ENCODE measurements around the gene LRGUK.
A peak's percentile ranks its signal among the peaks of the same experiment; 100 is the strongest.
"Not testable (repeated sequence)": the region's sequence is repeated elsewhere in the genome, so short reads cannot be mapped to it uniquely, and the experiment has no call there.

Gene LRGUK

DNA sequence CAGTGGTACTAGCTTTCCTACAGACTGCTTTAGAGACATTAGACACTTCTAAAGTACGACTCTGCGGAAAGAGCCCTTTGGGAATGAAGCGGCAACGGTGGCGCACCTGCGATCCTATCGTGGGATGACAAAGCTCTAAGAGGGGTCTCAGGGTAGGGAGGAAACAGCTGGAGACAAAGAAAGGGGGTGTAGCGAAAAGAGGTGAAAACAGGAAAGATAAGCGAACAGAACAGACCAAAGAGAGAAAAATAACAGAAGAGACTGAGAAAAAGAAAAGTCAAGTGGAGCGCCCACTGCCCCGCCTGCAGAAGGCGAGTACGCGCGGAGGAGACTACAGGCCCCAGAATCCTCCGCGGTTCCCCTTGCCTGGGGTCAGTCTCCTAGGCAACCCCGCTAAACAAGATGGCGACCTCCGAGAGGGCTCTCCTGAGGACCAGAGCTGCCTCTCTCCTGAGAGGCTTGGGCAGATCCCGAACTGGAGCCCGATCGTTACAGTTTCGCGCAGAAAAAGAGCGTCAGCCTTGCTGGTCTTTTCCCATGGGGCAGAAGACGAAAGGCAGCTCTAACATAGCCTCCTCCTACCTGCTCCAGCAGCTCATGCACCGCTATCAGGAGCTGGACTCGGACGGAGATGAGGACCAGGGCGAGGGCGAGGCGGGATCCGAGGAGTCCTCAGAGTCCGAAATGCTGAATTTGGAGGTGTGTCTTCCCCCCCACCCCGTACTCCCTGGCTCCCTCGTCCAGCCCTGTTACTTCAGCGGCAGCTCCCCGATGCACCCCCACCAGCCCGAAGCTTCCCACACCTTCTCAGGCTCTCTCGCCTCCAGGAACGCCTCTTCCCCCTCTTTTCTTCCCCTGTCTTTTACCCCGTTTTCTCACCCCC is at the start of gene LRGUK:
Gene LRGUK (plus strand): TSS at position 375 of the 883 bp plus-strand sequence. CDS start 28 bp downstream, at position 403.
- TF ChIP-seq, protein P1, sequence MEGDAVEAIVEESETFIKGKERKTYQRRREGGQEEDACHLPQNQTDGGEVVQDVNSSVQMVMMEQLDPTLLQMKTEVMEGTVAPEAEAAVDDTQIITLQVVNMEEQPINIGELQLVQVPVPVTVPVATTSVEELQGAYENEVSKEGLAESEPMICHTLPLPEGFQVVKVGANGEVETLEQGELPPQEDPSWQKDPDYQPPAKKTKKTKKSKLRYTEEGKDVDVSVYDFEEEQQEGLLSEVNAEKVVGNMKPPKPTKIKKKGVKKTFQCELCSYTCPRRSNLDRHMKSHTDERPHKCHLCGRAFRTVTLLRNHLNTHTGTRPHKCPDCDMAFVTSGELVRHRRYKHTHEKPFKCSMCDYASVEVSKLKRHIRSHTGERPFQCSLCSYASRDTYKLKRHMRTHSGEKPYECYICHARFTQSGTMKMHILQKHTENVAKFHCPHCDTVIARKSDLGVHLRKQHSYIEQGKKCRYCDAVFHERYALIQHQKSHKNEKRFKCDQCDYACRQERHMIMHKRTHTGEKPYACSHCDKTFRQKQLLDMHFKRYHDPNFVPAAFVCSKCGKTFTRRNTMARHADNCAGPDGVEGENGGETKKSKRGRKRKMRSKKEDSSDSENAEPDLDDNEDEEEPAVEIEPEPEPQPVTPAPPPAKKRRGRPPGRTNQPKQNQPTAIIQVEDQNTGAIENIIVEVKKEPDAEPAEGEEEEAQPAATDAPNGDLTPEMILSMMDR (IDR thresholded peaks at IDR 0.05; ENCODE audit: low read depth, low read length, missing control alignments) = no peak
- in situ Hi-C loops (cut with HindIII; ENCODE audit: low pct_ligation_motif_present, low sequenced_read_pairs) = no loop called here
- no peaks in the 10 kb centered on the region for H3K27me3 ChIP-seq (replicated peaks)
- H3K36me3 ChIP-seq (replicated peaks) = no peaks in the 10 kb centered on the region
- peak within 1 kb of the TSS; percentile 84 for H3K4me3 ChIP-seq (ENCODE audit: low read depth, low read length)
- peak; percentile 82 for DNase-seq
- H3K27ac ChIP-seq = no peak within 1 kb of the TSS

DNA sequence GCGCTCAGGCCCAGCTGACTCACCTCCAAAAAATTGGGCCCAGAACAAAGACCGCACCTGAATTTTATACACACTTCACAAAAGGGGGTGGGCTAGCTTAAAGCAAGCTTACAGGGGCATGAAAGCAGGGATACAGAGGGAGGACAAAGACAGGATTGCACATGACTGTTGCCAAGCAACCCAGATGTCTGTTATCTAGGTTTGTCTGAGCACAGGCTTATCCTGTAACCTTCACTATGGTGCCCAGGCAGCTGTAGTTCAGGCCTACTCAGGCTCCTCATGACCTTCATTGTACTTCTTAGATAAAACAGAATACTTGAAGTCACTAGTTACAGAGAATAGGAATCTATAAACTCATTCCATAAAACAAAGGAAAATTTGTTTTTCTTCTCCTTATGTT is 49.6 kb upstream of the LRGUK start:
- in situ Hi-C loops (cut with HindIII; ENCODE audit: low pct_ligation_motif_present, low sequenced_read_pairs) = not testable (repeated sequence)

GRCh38 chr7:134078991-134079390 is 48.1 kb upstream of the LRGUK start:
- H3K4me3 ChIP-seq (ENCODE audit: low read depth, low read length) = no peak overlapping the region
- DNase-seq = no peak
- in situ Hi-C loops (cut with HindIII; ENCODE audit: low pct_ligation_motif_present, low sequenced_read_pairs) = no loop called here
- TF ChIP-seq, protein P1 (IDR thresholded peaks at IDR 0.05; ENCODE audit: low read depth, low read length, missing control alignments) = no peak
- no peaks in the 10 kb centered on the region for H3K36me3 ChIP-seq (replicated peaks)
- no peak overlapping the region for H3K27ac ChIP-seq
- H3K27me3 ChIP-seq (replicated peaks) = no peaks in the 10 kb centered on the region

More for the DNA sequence above, 49.6 kb upstream of the LRGUK start:
- H3K36me3 ChIP-seq (replicated peaks); H3K27me3 ChIP-seq (replicated peaks); H3K4me3 ChIP-seq (ENCODE audit: low read depth, low read length); DNase-seq; H3K27ac ChIP-seq: not testable (repeated sequence)

- no peaks in the 10 kb centered on the region for H3K36me3 ChIP-seq (replicated peaks)
- no peak overlapping the region for H3K4me3 ChIP-seq (ENCODE audit: low read depth, low read length)
- in situ Hi-C loops (cut with HindIII; ENCODE audit: low pct_ligation_motif_present, low sequenced_read_pairs) = no loop called here
- DNase-seq = no peak
- TF ChIP-seq, protein P1 (IDR thresholded peaks at IDR 0.05; ENCODE audit: low read depth, low read length, missing control alignments) = no peak
- H3K27ac ChIP-seq = no peak overlapping the region
- H3K27me3 ChIP-seq (replicated peaks) = no peaks in the 10 kb centered on the region
Measured at GRCh38 chr7:134081695-134082094, 45.4 kb upstream of the LRGUK start.

DNA sequence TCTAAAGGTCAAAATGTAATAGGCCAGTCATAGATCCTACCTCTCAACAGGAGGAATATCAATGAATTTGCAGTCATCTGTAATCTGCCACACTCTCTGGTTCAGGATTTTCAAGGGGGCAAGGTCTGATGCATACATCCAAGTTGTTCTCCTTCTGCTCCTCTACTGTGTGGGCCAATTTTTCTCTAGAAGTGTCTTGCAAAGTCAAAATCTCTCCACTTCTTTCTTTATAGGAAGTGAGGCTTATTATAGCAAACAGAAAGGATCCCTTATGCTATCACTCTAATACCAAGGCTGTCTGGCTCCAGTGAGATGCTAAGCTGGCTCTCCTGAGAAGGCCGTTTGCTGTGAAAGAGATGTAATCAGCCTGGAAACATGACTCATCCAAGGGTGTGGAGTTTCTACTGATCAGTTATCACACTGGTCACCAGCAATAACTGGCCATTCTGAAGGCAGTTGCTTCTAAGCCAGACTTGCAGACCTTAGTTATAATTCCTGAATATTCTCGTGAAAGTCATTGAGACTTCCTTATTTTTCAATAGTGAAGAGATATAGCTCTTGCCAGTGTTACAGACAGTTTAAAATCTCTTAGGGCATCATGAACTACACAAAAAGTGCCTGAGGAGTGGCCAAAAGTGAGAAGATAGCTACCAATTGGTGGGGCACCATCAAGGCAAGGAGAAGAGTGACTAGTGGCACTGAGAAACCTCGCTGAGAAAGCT is 43.2 kb upstream of the LRGUK start:
- no peak overlapping the region for H3K27ac ChIP-seq
- in situ Hi-C loops (cut with HindIII; ENCODE audit: low pct_ligation_motif_present, low sequenced_read_pairs) = no loop called here
- no peak overlapping the region for H3K4me3 ChIP-seq (ENCODE audit: low read depth, low read length)
- H3K27me3 ChIP-seq (replicated peaks) = no peaks in the 10 kb centered on the region
- DNase-seq = peak; percentile 15
- TF ChIP-seq, protein P1 (IDR thresholded peaks at IDR 0.05; ENCODE audit: low read depth, low read length, missing control alignments) = no peak
- no peaks in the 10 kb centered on the region for H3K36me3 ChIP-seq (replicated peaks)

- Histone ChIP-seq H3K27ac (no peak overlapping the region), H3K4me3 (ENCODE audit: low read depth, low read length) (no peak overlapping the region), H3K36me3 (replicated peaks) (no peaks in the 10 kb centered on the region), H3K27me3 (replicated peaks) (no peaks in the 10 kb centered on the region)
- no peak for DNase-seq
- TF ChIP-seq, protein P1 (IDR thresholded peaks at IDR 0.05; ENCODE audit: low read depth, low read length, missing control alignments) = no peak
- in situ Hi-C loops (cut with HindIII; ENCODE audit: low pct_ligation_motif_present, low sequenced_read_pairs) = no loop called here
Measured at GRCh38 chr7:134084488-134085144, 42.5 kb upstream of the LRGUK start.
